ENCODE data around the gene OR2A25. TPM values are rescaled to one million over a fixed set of nuclear protein-coding genes. Genes with fewer than 3 reads are reported as not detected.

OR2A25 gene
- total and polyA plus RNA-seq, 2 donors (not counting 1 experiment from before 2014, with no cell fraction given), result not detected

DNA sequence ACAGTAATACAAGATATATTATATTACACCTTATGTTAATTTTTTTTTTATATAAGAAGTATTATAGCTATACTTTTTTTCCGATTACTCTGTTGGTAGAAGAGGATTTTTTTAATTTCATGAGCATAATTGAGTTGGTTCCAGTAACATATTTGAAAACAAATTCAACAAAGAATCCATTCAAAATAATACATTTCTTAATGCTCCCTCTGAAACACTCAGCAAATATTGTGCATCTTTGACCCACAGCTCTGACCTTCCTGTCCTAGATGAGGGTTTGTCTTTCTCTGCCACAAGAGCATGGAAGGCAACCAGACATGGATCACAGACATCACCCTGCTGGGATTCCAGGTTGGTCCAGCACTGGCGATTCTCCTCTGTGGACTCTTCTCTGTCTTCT, 39.7 kb downstream of the OR2A25 start, which contains the start of gene OR2A2:
Gene OR2A2, plus strand, starts transcription at position 301 of the 400 bp plus-strand sequence. Its CDS starts 0 bp downstream, at position 301.
- Histone ChIP-seq H2AFZ (ENCODE audit: low read length) (no peak within 1 kb of the TSS), H3K27ac (ENCODE audit: insufficient read depth, low read length) (no peak within 1 kb of the TSS), H3K9me3 (ENCODE audit: control insufficient read depth, insufficient read depth, low read depth, low read length) (no peaks in the 10 kb centered on the region), H3K27me3 (ENCODE audit: control insufficient read depth, insufficient read depth, low read length) (no peaks in the 10 kb centered on the region), H4K20me1 (ENCODE audit: control insufficient read depth, extremely low read depth, insufficient read depth, low read length) (no peaks in the 10 kb centered on the region), H3K4me1 (ENCODE audit: control insufficient read depth, extremely low read depth, insufficient read depth, low read length) (no peaks in the 10 kb centered on the region), H3K36me3 (ENCODE audit: control insufficient read depth, insufficient read depth, low read length) (no peaks in the 10 kb centered on the region), H3K4me3 (replicated peaks in 1 of 4; ENCODE audit: control extremely low read depth in 1 of 4, insufficient read depth in 1 of 4, low read depth in 3 of 4, low read length in 4 of 4) (no peak within 1 kb of the TSS), H3K4me2 (ENCODE audit: extremely low read depth, insufficient read depth, low read length) (no peak within 1 kb of the TSS), H3K79me2 (ENCODE audit: control insufficient read depth, insufficient read depth, low read length) (no peaks in the 10 kb centered on the region), H3K9ac (ENCODE audit: insufficient read depth, low read length) (no peak within 1 kb of the TSS)
- TF ChIP-seq, protein P1, sequence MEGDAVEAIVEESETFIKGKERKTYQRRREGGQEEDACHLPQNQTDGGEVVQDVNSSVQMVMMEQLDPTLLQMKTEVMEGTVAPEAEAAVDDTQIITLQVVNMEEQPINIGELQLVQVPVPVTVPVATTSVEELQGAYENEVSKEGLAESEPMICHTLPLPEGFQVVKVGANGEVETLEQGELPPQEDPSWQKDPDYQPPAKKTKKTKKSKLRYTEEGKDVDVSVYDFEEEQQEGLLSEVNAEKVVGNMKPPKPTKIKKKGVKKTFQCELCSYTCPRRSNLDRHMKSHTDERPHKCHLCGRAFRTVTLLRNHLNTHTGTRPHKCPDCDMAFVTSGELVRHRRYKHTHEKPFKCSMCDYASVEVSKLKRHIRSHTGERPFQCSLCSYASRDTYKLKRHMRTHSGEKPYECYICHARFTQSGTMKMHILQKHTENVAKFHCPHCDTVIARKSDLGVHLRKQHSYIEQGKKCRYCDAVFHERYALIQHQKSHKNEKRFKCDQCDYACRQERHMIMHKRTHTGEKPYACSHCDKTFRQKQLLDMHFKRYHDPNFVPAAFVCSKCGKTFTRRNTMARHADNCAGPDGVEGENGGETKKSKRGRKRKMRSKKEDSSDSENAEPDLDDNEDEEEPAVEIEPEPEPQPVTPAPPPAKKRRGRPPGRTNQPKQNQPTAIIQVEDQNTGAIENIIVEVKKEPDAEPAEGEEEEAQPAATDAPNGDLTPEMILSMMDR (conservative IDR thresholded peaks at IDR 0.05 in 1 of 2, IDR thresholded peaks at IDR 0.05 in 1 of 2; ENCODE audit: low read depth in 1 of 2, low read length in 2 of 2), result no peak
- TF ChIP-seq EZH2 (IDR thresholded peaks at IDR 0.05; ENCODE audit: low read length, missing control alignments), result no peak
- no peak for DNase-seq (ENCODE audit: low read depth in 2 of 2)

DNA sequence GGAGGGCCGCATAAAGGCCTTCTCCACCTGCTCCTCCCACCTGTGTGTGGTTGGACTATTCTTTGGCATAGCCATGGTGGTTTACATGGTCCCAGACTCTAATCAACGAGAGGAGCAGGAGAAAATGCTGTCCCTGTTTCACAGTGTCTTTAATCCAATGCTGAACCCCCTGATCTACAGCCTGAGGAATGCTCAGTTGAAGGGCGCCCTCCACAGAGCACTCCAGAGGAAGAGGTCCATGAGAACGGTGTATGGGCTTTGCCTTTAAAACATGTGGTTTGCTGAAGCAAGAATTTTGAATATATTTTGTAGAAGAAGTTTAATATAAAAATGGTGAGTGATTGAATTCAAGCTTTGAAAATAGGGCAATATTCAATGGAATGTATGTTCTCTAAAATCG, 40.7 kb downstream of the OR2A25 start:
- Histone ChIP-seq H4K20me1 (ENCODE audit: control insufficient read depth, extremely low read depth, insufficient read depth, low read length) (no peaks in the 10 kb centered on the region), H2AFZ (ENCODE audit: low read length) (no peak overlapping the region), H3K4me2 (ENCODE audit: extremely low read depth, insufficient read depth, low read length) (no peak overlapping the region), H3K4me3 (replicated peaks in 1 of 4; ENCODE audit: control extremely low read depth in 1 of 4, insufficient read depth in 1 of 4, low read depth in 3 of 4, low read length in 4 of 4) (no peak overlapping the region), H3K27ac (ENCODE audit: insufficient read depth, low read length) (no peak overlapping the region), H3K9me3 (ENCODE audit: control insufficient read depth, insufficient read depth, low read depth, low read length) (no peaks in the 10 kb centered on the region), H3K27me3 (ENCODE audit: control insufficient read depth, insufficient read depth, low read length) (no peaks in the 10 kb centered on the region), H3K9ac (ENCODE audit: insufficient read depth, low read length) (no peak overlapping the region), H3K4me1 (ENCODE audit: control insufficient read depth, extremely low read depth, insufficient read depth, low read length) (no peaks in the 10 kb centered on the region), H3K36me3 (ENCODE audit: control insufficient read depth, insufficient read depth, low read length) (no peaks in the 10 kb centered on the region), H3K79me2 (ENCODE audit: control insufficient read depth, insufficient read depth, low read length) (no peaks in the 10 kb centered on the region)
- DNase-seq (ENCODE audit: low read depth in 2 of 2), result no peak
- TF ChIP-seq, protein P1 (conservative IDR thresholded peaks at IDR 0.05 in 1 of 2, IDR thresholded peaks at IDR 0.05 in 1 of 2; ENCODE audit: low read depth in 1 of 2, low read length in 2 of 2), result no peak
- no peak for TF ChIP-seq EZH2 (IDR thresholded peaks at IDR 0.05; ENCODE audit: low read length, missing control alignments)

- Histone ChIP-seq H3K4me3 (replicated peaks in 1 of 4; ENCODE audit: control extremely low read depth in 1 of 4, insufficient read depth in 1 of 4, low read depth in 3 of 4, low read length in 4 of 4) (no peak overlapping the region), H3K27me3 (ENCODE audit: control insufficient read depth, insufficient read depth, low read length) (no peaks in the 10 kb centered on the region), H3K4me2 (ENCODE audit: extremely low read depth, insufficient read depth, low read length) (no peak overlapping the region), H3K4me1 (ENCODE audit: control insufficient read depth, extremely low read depth, insufficient read depth, low read length) (no peaks in the 10 kb centered on the region), H3K79me2 (ENCODE audit: control insufficient read depth, insufficient read depth, low read length) (no peaks in the 10 kb centered on the region), H4K20me1 (ENCODE audit: control insufficient read depth, extremely low read depth, insufficient read depth, low read length) (no peaks in the 10 kb centered on the region), H2AFZ (ENCODE audit: low read length) (no peak overlapping the region), H3K9ac (ENCODE audit: insufficient read depth, low read length) (no peak overlapping the region), H3K27ac (ENCODE audit: insufficient read depth, low read length) (no peak overlapping the region), H3K36me3 (ENCODE audit: control insufficient read depth, insufficient read depth, low read length) (no peaks in the 10 kb centered on the region), H3K9me3 (ENCODE audit: control insufficient read depth, insufficient read depth, low read depth, low read length) (no peaks in the 10 kb centered on the region)
- TF ChIP-seq, protein P1 (conservative IDR thresholded peaks at IDR 0.05 in 1 of 2, IDR thresholded peaks at IDR 0.05 in 1 of 2; ENCODE audit: low read depth in 1 of 2, low read length in 2 of 2), result no peak
- no peak for TF ChIP-seq EZH2 (IDR thresholded peaks at IDR 0.05; ENCODE audit: low read length, missing control alignments)
- DNase-seq (ENCODE audit: low read depth in 2 of 2), result peak in 1 of 2 donors; percentile 42
Measured at GRCh38 chr7:144113651-144114050, 44.0 kb downstream of the OR2A25 start.

Measured in fibroblast of lung (primary cell).